Hepatocyte (in vitro differentiated cells): ENCODE data around the gene PCBD2.

Experiments used
- EZH2 ChIP-seq: fragments of 200-600 bp; sonication (generic); IDR thresholded peaks from 2 replicates; pipeline ENCODE4 v1.6.1; 2016; ENCODE audit warnings: antibody characterized with exemption, mild to moderate bottlenecking, borderline replicate concordance
- EZH2phosphoT487 ChIP-seq: fragments of 200-600 bp; sonication (generic); IDR thresholded peaks from one replicate; pipeline ENCODE4 v1.6.1; 2018; ENCODE audit warnings: antibody characterized with exemption, mild to moderate bottlenecking, low read depth, moderate library complexity; ENCODE audit not compliant: unreplicated experiment, severe bottlenecking
- TF ChIP-seq, protein P1 (sequence below): fragments of 200-600 bp; sonication (generic); IDR thresholded peaks from 2 replicates; pipeline ENCODE4 v1.5.1; 2016; ENCODE audit warnings: antibody characterized with exemption, mild to moderate bottlenecking; ENCODE audit not compliant: poor library complexity

DNA sequence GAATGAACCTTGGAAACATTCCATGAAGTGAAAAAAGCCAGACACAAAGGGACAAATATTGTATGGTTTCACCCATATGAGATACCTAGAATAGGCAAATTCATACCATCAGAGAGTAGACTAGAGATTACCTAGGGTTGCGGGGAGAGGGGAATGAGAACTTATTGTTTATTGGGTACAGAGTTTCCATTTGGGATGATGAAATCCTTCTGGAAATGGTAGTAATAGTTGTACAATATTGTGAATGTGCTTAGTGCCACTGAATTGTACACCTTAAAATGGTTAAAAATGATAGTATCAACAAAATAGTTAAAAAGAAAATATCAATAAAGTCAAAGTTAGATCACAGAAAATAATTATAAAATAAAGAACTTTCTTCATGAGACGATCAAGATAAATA lies 88.2 kb downstream of the PCBD2 start:
- TF ChIP-seq, protein P1, sequence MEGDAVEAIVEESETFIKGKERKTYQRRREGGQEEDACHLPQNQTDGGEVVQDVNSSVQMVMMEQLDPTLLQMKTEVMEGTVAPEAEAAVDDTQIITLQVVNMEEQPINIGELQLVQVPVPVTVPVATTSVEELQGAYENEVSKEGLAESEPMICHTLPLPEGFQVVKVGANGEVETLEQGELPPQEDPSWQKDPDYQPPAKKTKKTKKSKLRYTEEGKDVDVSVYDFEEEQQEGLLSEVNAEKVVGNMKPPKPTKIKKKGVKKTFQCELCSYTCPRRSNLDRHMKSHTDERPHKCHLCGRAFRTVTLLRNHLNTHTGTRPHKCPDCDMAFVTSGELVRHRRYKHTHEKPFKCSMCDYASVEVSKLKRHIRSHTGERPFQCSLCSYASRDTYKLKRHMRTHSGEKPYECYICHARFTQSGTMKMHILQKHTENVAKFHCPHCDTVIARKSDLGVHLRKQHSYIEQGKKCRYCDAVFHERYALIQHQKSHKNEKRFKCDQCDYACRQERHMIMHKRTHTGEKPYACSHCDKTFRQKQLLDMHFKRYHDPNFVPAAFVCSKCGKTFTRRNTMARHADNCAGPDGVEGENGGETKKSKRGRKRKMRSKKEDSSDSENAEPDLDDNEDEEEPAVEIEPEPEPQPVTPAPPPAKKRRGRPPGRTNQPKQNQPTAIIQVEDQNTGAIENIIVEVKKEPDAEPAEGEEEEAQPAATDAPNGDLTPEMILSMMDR: no peak
- TF ChIP-seq EZH2phosphoT487: no peak
- no peak for TF ChIP-seq EZH2
